ENCODE results near the gene GPR135. TPM values are rescaled to one million over a fixed set of nuclear protein-coding genes. Genes with fewer than 3 reads are reported as not detected.
A peak's percentile ranks its signal among the peaks of the same experiment; 100 is the strongest.
"Not testable (repeated sequence)": the region's sequence is repeated elsewhere in the genome, so short reads cannot be mapped to it uniquely, and the experiment has no call there.

The GPR135 gene
- total RNA-seq, 1 donor from 2014 or later, result 0.40 TPM

- no peak for DNase-seq (ENCODE audit: low read depth in 2 of 2)
These were observed 10.5 kb upstream of the GPR135 start for GRCh38 chr14:59475709-59476108.

GRCh38 chr14:59474172-59474571 lies 9.0 kb upstream of the GPR135 start:
- peak in 1 of 2 donors; percentile 28 for DNase-seq (ENCODE audit: low read depth in 2 of 2)

DNA sequence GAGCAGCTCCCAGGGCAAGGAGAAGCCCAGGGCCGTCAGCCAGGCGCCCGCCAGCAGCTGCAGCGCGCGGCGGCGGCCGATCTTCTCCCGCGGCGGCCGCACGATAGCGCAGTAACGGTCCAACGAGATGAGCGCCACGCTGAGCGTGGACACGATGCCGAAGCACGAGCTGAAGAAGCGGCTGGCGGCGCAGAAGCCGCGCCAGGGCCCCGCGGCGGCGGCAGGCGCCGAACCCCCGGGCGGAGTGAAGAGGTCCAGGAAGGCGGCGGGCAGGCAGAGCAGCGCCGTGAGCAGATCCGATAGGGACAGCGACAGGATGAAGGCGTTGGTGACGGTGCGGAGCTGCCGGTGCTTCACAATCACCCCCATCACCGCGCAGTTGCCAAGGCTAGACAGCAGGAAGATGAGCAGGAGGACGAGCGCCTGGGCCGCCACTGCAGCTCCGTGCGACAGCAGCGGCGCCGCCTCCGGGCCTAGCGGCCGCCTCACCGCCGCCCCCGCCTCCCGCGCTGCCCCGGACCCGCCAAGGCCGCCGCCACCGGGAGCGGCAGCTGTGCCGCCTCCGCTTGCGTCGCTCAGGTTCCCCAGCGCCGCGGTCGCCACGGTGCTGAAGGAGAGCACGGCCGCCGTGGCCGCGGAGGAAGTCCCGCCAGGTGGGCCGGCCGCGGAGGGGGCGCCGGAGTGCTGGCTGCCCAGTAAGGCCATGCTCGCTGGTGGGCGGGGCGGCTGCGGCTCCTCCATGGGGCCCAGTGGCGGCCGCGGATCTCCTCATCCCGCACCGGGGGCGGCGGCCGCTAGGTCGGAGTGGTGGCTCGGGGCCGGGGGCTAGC lies 479 bp downstream of the GPR135 start:
- DNase-seq (ENCODE audit: low read depth in 2 of 2), result peak; percentile 64 to 76

DNA sequence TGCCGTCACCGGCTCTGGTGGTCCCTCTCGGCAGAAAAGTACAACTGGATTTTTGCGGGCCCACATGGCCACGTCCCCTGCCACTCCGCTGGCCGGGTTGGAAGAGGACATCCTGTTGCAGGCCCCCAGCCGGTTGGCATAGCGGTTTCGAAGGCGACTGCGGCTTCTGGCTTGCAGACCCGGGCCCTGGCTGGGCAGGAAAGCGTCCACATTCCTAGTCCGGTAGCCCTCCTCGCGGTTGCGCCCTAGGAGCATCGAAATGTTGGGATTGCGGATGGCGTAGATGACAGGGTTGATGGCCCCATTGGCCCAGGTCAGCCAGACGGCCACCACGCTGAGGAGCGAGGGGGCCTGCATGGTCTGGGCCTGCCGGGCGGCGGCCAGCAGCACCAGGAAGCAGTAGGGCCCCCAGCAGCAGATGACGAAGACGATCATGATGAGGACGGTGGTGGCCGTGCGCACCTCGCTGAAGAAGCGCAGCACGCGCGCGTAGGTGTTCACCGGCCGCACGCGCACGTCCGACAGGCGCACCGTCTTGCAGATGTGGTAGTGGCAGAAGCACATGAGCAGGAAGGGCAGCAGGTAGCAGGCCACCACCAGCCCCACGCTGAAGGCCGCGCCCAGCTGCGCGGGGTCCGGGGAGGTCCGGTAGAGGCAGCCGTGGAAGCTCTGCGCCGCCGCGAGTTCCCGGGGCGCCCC lies 1.2 kb downstream of the GPR135 start:
- peak in 1 of 2 donors; percentile 33 for DNase-seq (ENCODE audit: low read depth in 2 of 2)

GRCh38 chr14:59461891-59462290 lies 3.3 kb downstream of the GPR135 start:
- no peak for DNase-seq (ENCODE audit: low read depth in 2 of 2)

DNA sequence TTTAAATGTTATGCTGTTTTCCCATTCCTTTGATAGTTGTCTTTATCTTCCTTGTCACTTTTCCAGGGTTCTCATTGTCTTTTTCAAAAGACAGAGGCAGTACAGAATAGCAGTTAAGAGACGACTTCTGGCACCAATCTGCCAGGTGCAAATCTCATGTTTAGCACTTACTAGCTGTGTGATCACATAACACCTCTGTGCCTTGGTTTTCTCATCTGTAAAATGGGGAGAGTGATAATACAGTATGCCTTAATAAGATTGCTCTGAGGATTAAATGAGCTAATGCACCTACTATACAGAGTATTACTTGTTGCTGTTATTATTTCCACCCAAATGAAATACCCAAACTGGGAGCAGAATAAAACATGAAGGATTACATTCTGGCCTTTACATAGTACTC lies 4.8 kb downstream of the GPR135 start:
- no peak for DNase-seq (ENCODE audit: low read depth in 2 of 2)

- no peak for DNase-seq (ENCODE audit: low read depth in 2 of 2)
These were observed 6.7 kb downstream of the GPR135 start for GRCh38 chr14:59458486-59458885.

DNA sequence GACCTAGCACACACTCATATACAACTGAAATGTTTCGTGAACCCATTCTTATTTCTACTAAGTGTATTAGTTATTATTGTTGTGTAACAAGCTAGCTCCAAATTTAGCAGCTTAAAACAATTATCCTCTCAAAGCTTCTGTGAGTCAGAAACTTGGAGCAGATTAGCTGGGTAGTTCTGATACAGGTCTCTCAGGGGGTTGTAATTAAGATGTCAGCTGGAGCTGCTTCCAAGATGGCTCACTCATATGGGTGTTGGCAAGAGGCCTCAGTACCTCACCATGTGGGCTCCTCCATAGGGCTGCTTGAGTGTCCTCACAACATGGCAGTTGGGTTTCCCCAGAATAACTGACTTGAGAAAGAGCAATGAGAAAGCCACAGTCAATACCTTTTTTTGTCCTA lies 9.8 kb downstream of the GPR135 start:
- no peak for DNase-seq (ENCODE audit: low read depth in 2 of 2)

DNA sequence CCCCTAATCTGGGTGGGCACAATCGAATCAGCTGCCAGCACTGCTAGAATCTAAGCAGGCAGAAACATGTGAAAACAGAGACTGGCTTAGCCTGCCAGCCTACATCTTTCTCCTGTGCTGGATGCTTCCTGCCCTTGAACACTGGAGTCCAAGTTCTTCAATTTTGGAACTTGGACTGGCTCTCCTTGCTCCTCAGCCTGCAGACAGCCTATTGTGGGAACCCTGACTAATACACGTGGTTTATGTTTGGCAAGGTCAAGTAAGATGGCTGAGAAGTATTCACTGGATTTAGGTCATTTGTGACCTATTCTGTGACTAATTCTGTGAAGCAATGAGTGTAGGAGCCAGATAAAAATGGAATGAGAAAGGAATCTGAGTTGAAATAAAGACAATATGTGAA lies 11.0 kb downstream of the GPR135 start:
- DNase-seq (ENCODE audit: low read depth in 2 of 2), result peak in 1 of 2 donors; percentile 38

DNA sequence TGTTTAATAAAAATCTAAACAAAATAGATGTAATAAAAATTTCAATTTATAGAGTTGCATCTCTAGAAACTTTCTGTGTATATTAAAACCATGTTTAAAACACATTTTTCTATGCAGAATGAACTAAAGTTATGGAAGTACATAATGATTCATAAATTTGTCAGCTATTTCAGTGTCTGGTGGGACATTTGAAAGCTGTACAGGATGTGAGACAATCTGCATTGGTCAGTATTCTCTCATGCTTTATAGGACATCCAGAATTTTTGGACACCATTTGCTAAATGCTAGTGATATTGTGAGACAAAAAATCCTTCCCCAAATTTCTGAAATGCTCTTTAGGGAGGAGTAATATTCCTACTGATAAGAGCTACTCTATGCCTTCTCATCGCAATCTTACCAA lies 13.3 kb downstream of the GPR135 start:
- DNase-seq (ENCODE audit: low read depth in 2 of 2), result no peak

DNA sequence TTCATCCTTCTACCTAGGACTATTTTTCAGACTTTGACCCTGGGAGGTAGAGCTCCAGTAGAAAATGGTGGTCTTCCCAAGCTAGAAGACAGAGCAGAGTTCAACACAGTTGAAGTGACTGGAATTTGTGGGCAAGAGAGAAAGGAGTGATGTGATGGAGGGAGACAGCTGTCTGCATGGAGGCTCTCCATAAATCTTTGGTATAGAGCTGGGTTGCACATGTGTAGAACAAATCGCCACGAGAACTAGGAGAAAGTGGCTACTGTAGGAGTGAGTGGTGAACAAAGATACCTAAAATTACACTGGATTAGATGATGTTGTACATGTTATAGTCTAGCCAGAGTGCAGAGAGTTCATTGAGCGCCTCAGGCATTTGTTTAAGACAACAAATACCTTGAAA lies 14.5 kb downstream of the GPR135 start:
- no peak for DNase-seq (ENCODE audit: low read depth in 2 of 2)

DNA sequence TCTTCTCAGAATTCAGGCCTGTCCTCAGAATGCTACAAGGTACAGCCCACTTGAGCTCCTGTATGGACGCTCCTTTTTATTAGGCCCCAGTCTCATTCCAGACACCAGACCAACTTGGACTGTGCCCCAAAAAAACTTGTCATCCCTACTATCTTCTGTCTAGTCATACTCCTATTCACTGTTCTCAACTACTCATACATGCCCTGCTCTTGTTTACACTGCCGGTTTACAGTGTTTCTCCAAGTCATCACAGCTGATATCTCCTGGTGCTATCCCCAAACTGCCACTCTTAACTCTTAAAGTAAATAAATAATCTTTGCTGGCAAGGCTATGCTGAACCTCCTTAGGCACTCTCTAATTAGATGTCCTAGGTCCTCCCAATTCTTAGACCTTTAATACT lies 16.5 kb downstream of the GPR135 start:
- DNase-seq (ENCODE audit: low read depth in 2 of 2), result not testable (repeated sequence)

- no peak for DNase-seq (ENCODE audit: low read depth in 2 of 2)
These were observed 25.8 kb downstream of the GPR135 start for GRCh38 chr14:59439256-59439965.

- DNase-seq (ENCODE audit: low read depth in 2 of 2), result peak in 1 of 2 donors; percentile 59
These were observed 27.0 kb downstream of the GPR135 start for GRCh38 chr14:59438195-59438647.

DNA sequence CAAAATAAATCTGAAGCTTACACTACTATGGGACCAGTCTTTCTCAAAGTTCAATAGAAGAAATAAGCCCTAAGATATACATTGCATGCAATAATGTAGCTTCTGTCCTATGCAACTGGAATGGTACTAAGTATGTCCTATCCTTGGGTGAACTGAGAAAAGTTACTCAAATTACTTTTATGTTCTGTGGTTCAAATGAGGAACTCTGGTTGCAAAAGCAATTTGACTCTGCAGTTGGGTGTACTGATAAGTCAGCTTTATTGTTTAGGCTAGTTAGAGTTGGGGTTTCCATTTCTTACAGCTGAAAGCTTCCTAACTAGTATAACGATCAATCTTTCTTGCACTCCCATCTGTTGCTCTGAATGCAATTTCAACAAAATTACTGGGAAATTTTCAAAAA lies 29.2 kb downstream of the GPR135 start:
- DNase-seq (ENCODE audit: low read depth in 2 of 2), result no peak

GRCh38 chr14:59435101-59435500 lies 30.1 kb downstream of the GPR135 start:
- DNase-seq (ENCODE audit: low read depth in 2 of 2), result no peak

- no peak for DNase-seq (ENCODE audit: low read depth in 2 of 2)
These were observed 35.4 kb downstream of the GPR135 start for GRCh38 chr14:59429790-59430189.

DNA sequence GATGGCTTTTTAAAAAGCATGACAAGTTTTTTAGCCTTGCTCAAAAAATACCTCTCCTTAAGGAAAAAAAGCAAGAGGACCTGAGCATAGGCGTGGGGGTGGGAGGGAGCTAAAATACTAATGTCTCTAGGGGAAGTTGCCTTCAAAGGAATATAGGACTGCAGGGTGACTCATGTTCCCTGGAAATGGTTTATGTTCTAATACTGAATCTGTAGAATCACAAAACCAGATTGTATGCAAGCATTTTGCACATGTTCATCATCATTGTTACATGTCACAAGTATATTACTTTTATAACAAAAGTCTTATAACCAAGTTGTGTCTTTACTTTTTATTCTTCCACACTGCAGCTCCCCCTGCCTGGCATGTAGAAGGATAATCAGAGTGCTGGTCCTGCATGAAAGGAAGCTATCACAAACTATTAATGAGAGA lies 36.6 kb downstream of the GPR135 start:
- peak; percentile 48 to 50 for DNase-seq (ENCODE audit: low read depth in 2 of 2)

DNA sequence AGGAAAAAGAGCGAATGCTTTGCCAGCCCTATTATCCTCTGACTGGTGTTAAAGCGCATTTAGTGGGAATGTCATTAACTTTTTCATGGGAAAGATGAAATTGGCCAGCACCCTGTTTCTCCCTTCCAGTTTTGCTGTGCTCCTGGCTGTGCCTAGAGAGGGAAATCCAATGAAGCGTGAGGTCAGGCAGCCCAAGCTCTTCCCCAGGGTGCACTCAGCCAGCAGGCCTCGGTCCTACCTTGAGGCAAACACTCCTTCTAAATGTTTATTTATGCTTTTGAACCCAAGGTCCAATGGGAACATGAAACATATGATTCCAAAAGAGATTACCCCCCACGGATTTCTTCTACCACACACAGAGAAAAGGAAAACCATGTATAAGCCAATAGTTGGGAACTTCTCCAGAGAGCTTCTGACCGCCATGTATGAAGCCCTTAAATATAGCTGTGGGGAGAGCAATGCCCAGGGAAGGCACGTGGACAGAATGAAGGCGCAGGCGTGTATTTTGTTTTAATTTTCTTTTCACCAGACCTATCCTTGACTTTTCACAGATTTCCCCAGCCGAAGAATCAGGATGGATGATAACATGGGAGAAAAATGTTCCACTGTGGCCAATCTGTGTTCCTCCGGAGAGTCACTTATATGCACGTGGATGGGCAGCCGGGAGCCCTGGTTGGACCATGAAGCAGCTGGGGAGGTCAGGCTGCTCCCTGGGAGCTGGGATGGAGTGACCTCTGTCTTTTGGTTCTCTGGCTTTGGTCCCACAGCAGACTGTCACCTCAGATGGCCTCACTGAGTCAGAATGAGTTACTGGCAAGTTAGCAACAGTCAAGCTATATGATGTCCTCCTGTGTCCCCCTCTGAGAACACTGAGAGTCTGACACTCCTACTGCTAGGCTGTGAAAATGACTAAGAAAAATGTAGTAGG lies 37.3 kb downstream of the GPR135 start:
- DNase-seq (ENCODE audit: low read depth in 2 of 2), result peak in 1 of 2 donors; percentile 28

DNA sequence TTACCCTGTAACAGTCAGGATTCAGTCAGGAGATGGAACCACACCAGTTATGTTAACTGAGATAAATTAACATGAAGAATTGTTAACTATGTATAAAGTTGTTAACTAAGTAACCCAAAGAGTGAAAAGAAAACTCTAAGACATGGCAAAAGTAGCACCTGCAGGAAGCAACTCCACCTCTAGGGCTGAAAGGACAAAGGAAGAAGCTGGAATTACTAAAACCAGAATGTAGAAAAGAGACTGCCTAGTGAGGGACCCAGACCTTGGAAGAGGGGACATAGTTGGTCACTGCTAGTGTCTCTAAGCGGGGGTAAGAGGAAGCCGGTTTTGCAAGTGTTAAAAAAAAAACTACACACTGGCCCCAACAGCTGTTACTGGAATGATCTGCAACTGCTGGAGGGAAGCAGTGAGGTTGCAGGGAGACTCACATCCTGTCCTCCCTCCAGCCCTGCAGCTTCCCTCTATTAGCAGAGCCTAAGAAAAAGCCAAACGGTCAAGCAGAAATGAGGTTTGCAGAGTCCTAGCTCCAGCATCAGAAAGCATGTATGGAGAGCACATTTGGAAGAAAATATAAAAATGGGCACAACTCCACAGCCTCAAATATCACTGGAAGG lies 39.8 kb downstream of the GPR135 start:
- peak in 1 of 2 donors; percentile 38 for DNase-seq (ENCODE audit: low read depth in 2 of 2)
